IMR-90 (cell line): ENCODE data around the gene PRKAR1B. TPM values are rescaled to one million over a fixed set of nuclear protein-coding genes. Genes with fewer than 3 reads are reported as not detected.

ENCODE experiments used
- ATAC-seq: fragments of 200-7000 bp; cut with Tn5 transposase; 2 replicates; pipeline ENCODE4 v1.9.1; 2020; ENCODE audit warnings: low read depth, mild to moderate bottlenecking, moderate library complexity
- BruUV-seq: library from RNA; stranded (reverse); fragments of 400-500 nt; replicated peaks from 2 replicates; lab custom pipeline; 2021; lab: Mats Ljungman, UMichigan
- CTCF ChIA-PET: fragments of 300-600 bp; formaldehyde crosslinking; extraction: SDS; loops from one replicate; lab custom pipeline; 2021; ENCODE audit warnings: antibody characterized with exemption; lab: Yijun Ruan, JAX
- POLR2A ChIA-PET: fragments of 300-600 bp; sonication (Branson Sonifier 250); formaldehyde crosslinking; loops from one replicate; lab custom pipeline; 2022; ENCODE audit warnings: antibody characterized with exemption; ENCODE audit not compliant: unreplicated experiment; lab: Charles Lee
- DNase-seq: peaks from one replicate; pipeline ENCODE4 v3.0.0; 2013
- H2AFZ ChIP-seq: replicated peaks from 2 replicates; pipeline ENCODE3; 2013; ENCODE audit warnings: low read length, mild to moderate bottlenecking; ENCODE audit not compliant: poor library complexity
- H2AK5ac ChIP-seq: 2 replicates; pipeline ENCODE4 v1.6.1; 2013; ENCODE audit warnings: low read depth, low read length, inconsistent platforms
- H2AK9ac ChIP-seq: replicated peaks from 2 replicates; pipeline ENCODE3; 2013; ENCODE audit warnings: mild to moderate bottlenecking, low read depth, low read length, moderate library complexity; ENCODE audit not compliant: poor library complexity
- H2BK120ac ChIP-seq: 2 replicates; pipeline ENCODE4 v1.6.1; 2013; ENCODE audit warnings: low read depth, low read length, inconsistent platforms
- H2BK15ac ChIP-seq: 3 replicates; pipeline ENCODE4 v1.6.1; 2013; ENCODE audit warnings: low read depth, low read length, inconsistent platforms
- H2BK20ac ChIP-seq: 2 replicates; pipeline ENCODE4 v1.6.1; 2013; ENCODE audit warnings: low read depth, mild to moderate bottlenecking, inconsistent platforms, low read length, moderate library complexity
- H2BK5ac ChIP-seq: 2 replicates; pipeline ENCODE4 v1.6.1; 2013; ENCODE audit warnings: mild to moderate bottlenecking, low read depth, low read length, inconsistent platforms; ENCODE audit not compliant: poor library complexity, severe bottlenecking
- H3K14ac ChIP-seq: replicated peaks from 2 replicates; pipeline ENCODE4 v1.6.1; 2013; ENCODE audit warnings: low read depth, low read length, inconsistent platforms
- H3K18ac ChIP-seq: 2 replicates; pipeline ENCODE4 v1.6.1; 2013; ENCODE audit warnings: low read depth, low read length, control low read depth
- H3K23ac ChIP-seq: 2 replicates; pipeline ENCODE4 v1.6.1; 2013; ENCODE audit warnings: low read depth, low read length, inconsistent platforms
- H3K27ac ChIP-seq: 2 replicates; pipeline ENCODE4 v1.5.1; 2013; ENCODE audit warnings: mild to moderate bottlenecking, control low read depth, low read length; ENCODE audit not compliant: insufficient read depth
- H3K27me3 ChIP-seq: 2 replicates; pipeline ENCODE4 v1.6.1; 2013; ENCODE audit warnings: low read length; ENCODE audit not compliant: control insufficient read depth, insufficient read depth
- H3K36me3 ChIP-seq: 2 replicates; pipeline ENCODE4 v1.6.1; 2013; ENCODE audit warnings: low read length, mixed read lengths; ENCODE audit not compliant: control insufficient read depth, insufficient read depth
- H3K4ac ChIP-seq: 2 replicates; pipeline ENCODE4 v1.6.1; 2013; ENCODE audit warnings: low read depth, low read length, inconsistent platforms
- H3K4me1 ChIP-seq: 2 replicates; pipeline ENCODE4 v1.6.1; 2013; ENCODE audit warnings: low read length, mixed read lengths; ENCODE audit not compliant: control insufficient read depth, insufficient read depth
- H3K4me2 ChIP-seq: 2 replicates; pipeline ENCODE4 v1.6.1; 2013; ENCODE audit warnings: low read depth, mild to moderate bottlenecking, control low read depth, low read length, moderate library complexity
- H3K4me3 ChIP-seq: 2 replicates; pipeline ENCODE4 v1.5.1; 2013; ENCODE audit warnings: low read depth, mild to moderate bottlenecking, control low read depth, low read length, moderate library complexity; ENCODE audit not compliant: insufficient read depth
- H3K56ac ChIP-seq: 2 replicates; pipeline ENCODE4 v1.6.1; 2013; ENCODE audit warnings: low read length, inconsistent platforms; ENCODE audit not compliant: insufficient read depth; ENCODE audit errors: extremely low read depth
- H3K79me1 ChIP-seq, 2 experiments: 2 replicates each; pipeline ENCODE4 v1.6.1; 2013; ENCODE audit warnings: low read length in 2 of 2, inconsistent platforms in 1 of 2, low read depth in 1 of 2
- H3K9ac ChIP-seq: 2 replicates; pipeline ENCODE4 v1.6.1; 2013; ENCODE audit warnings: low read depth, low read length, control low read depth
- H3K9me1 ChIP-seq: 2 replicates; pipeline ENCODE4 v1.6.1; 2013; ENCODE audit warnings: low read length, inconsistent platforms; ENCODE audit not compliant: insufficient read depth
- H3K9me3 ChIP-seq: 2 replicates; pipeline ENCODE4 v1.6.1; 2013; ENCODE audit warnings: low read length; ENCODE audit not compliant: control insufficient read depth, insufficient read depth
- H4K20me1 ChIP-seq: 2 replicates; pipeline ENCODE4 v1.6.1; 2013; ENCODE audit warnings: low read length, inconsistent platforms; ENCODE audit not compliant: insufficient read depth
- H4K5ac ChIP-seq: 2 replicates; pipeline ENCODE4 v1.6.1; 2013; ENCODE audit warnings: mild to moderate bottlenecking, low read depth, low read length, control low read depth
- H4K8ac ChIP-seq, 2 experiments: 2 replicates each; pipeline ENCODE4 v1.6.1; 2013; ENCODE audit warnings: low read depth in 2 of 2, low read length in 2 of 2, control low read depth in 1 of 2, inconsistent platforms in 1 of 2
- H4K91ac ChIP-seq: 2 replicates; pipeline ENCODE4 v1.6.1; 2013; ENCODE audit warnings: low read depth, low read length, inconsistent platforms; ENCODE audit not compliant: insufficient read depth
- BHLHE40 ChIP-seq: fragments of 150-350 bp; IDR thresholded peaks from 2 replicates; pipeline ENCODE4 v1.6.1; 2016; ENCODE audit warnings: mild to moderate bottlenecking, low read depth, low read length
- CEBPB ChIP-seq: IDR thresholded peaks from 2 replicates; pipeline ENCODE4 v1.6.1; 2012; ENCODE audit warnings: low read depth, low read length, improper control_type of control experiment
- CHD1 ChIP-seq: IDR thresholded peaks from 2 replicates; pipeline ENCODE4 v1.6.1; 2012; ENCODE audit warnings: low read depth, low read length, improper control_type of control experiment
- CTCF ChIP-seq: conservative IDR thresholded peaks from 2 replicates; pipeline ENCODE4 v1.5.1; 2012; ENCODE audit warnings: mild to moderate bottlenecking, low read depth, low read length, improper control_type of control experiment
- ELK1 ChIP-seq: fragments of 150-350 bp; IDR thresholded peaks from 2 replicates; pipeline ENCODE4 v1.6.1; 2016; ENCODE audit warnings: low read depth, mild to moderate bottlenecking, low read length, moderate library complexity, borderline replicate concordance
- FOS ChIP-seq: fragments of 150-350 bp; IDR thresholded peaks from 2 replicates; pipeline ENCODE4 v1.6.1; 2016; ENCODE audit warnings: low read depth, low read length
- MAFK ChIP-seq: IDR thresholded peaks from 2 replicates; pipeline ENCODE4 v1.6.1; 2012; ENCODE audit warnings: low read depth, low read length, improper control_type of control experiment
- MAZ ChIP-seq: IDR thresholded peaks from 2 replicates; pipeline ENCODE4 v1.6.1; 2012; ENCODE audit warnings: low read depth, mild to moderate bottlenecking, low read length, improper control_type of control experiment, moderate library complexity, borderline replicate concordance
- MXI1 ChIP-seq: IDR thresholded peaks from 2 replicates; pipeline ENCODE4 v1.6.1; 2012; ENCODE audit warnings: low read depth, mild to moderate bottlenecking, low read length, moderate library complexity, borderline replicate concordance
- NFE2L2 ChIP-seq: fragments of 150-350 bp; IDR thresholded peaks from 2 replicates; pipeline ENCODE4 v1.6.1; 2016; ENCODE audit warnings: low read depth, mild to moderate bottlenecking, low read length
- POLR2A ChIP-seq: IDR thresholded peaks from 2 replicates; pipeline ENCODE4 v1.6.1; 2012; ENCODE audit warnings: mild to moderate bottlenecking, low read depth, low read length
- RAD21 ChIP-seq: IDR thresholded peaks from 2 replicates; pipeline ENCODE4 v1.6.1; 2012; ENCODE audit warnings: low read length, improper control_type of control experiment
- RCOR1 ChIP-seq: IDR thresholded peaks from 2 replicates; pipeline ENCODE4 v1.6.1; 2012; ENCODE audit warnings: mild to moderate bottlenecking, low read length, improper control_type of control experiment; ENCODE audit not compliant: insufficient replicate concordance
- RFX5 ChIP-seq: IDR thresholded peaks from 2 replicates; pipeline ENCODE4 v1.8.0; 2012; ENCODE audit warnings: low read depth, mild to moderate bottlenecking, low read length, moderate library complexity
- SMC3 ChIP-seq: fragments of 150-350 bp; IDR thresholded peaks from 2 replicates; pipeline ENCODE4 v1.6.1; 2016; ENCODE audit warnings: low read depth, mild to moderate bottlenecking, antibody characterized with exemption, low read length, moderate library complexity
- USF2 ChIP-seq: fragments of 150-350 bp; IDR thresholded peaks from 2 replicates; pipeline ENCODE4 v1.6.1; 2017; ENCODE audit warnings: mild to moderate bottlenecking, antibody characterized with exemption, low read length, low read depth
- WGBS, 2 experiments: methylation state at CpG; one replicate each; pipeline versions ENCODE4 v1.1.5 to v1.1.7; 2013; ENCODE audit warnings: missing lambda C conversion rate in 2 of 2; ENCODE audit not compliant: insufficient read length in 1 of 2; ENCODE audit errors: extremely low coverage in 2 of 2; 5-methylcytosine and 5-hydroxymethylcytosine counted together
- dilution Hi-C: fragments of 300-500 bp; cut with HindIII; formaldehyde crosslinking; loops from one replicate; pipeline ENCODE4 v1.14.3; 2018; ENCODE audit warnings: low sequenced_read_pairs; ENCODE audit not compliant: unreplicated experiment
- in situ Hi-C: fragments of 300-500 bp; cut with MboI; formaldehyde crosslinking; loops from 3 replicates; pipeline ENCODE4 v1.14.3; 2019; ENCODE audit warnings: low sequenced_read_pairs, inconsistent platforms, mixed read lengths
- intact Hi-C: fragments of 100-400 bp; cut with micrococcal nuclease; formaldehyde crosslinking; loops from 2 replicates; pipeline ENCODE4 v1.10.0; 2022
- polyA plus RNA-seq, 3 experiments: library from polyadenylated mRNA; depleted of rRNA; stranded (reverse); fragments of >200 nt; gene quantifications; 2 replicates each; pipeline ENCODE4 v1.2.3, GENCODE V29; 2012; ENCODE audit warnings: low replicate concordance in 1 of 3
- total RNA-seq: library from RNA; depleted of rRNA; stranded (reverse); fragments of >200 nt; gene quantifications from 2 replicates; pipeline ENCODE4 v1.2.3, GENCODE V29; 2012

PRKAR1B gene
- total and polyA plus RNA-seq, 2 of the 4 experiments (the other 2 are of a cell fraction), result 15.2 to 20.2 TPM

- Histone ChIP-seq H2BK120ac (no peak overlapping the region), H3K4ac (no peak overlapping the region), H3K18ac (no peak overlapping the region), H2BK5ac (no peak overlapping the region), H3K9ac (no peak overlapping the region), H3K4me1 (no peaks in the 10 kb centered on the region), H3K9me3 (peaks cover 8% of the 10 kb centered on the region; the same call in 1 of the 2 replicates), H3K9me1 (no peaks in the 10 kb centered on the region), H3K27me3 (no peaks in the 10 kb centered on the region), H3K14ac (no peak overlapping the region), H2AFZ (no peak overlapping the region), H2AK9ac (no peak overlapping the region), H4K20me1 (no peaks in the 10 kb centered on the region), H3K4me3 (no peak overlapping the region), H2BK20ac (no peak overlapping the region), H3K56ac (no peak overlapping the region), H3K79me1 (no peaks in the 10 kb centered on the region), H2BK15ac (no peak overlapping the region), H3K27ac (no peak overlapping the region), H3K4me2 (no peak overlapping the region), H3K36me3 (peaks cover 4% of the 10 kb centered on the region), H4K91ac (no peak overlapping the region), H4K5ac (no peak overlapping the region), H4K8ac (no peak overlapping the region), H2AK5ac (no peak overlapping the region), H3K23ac (no peak overlapping the region)
- no peak for TF ChIP-seq FOS
- no peak for TF ChIP-seq MAZ
- TF ChIP-seq SMC3, result no peak
- TF ChIP-seq CEBPB, result no peak
- TF ChIP-seq BHLHE40, result no peak
- no peak for TF ChIP-seq MAFK
- no peak for TF ChIP-seq MXI1
- no peak for TF ChIP-seq RAD21
- TF ChIP-seq USF2, result no peak
- no peak for TF ChIP-seq POLR2A
- no peak for TF ChIP-seq RCOR1
- TF ChIP-seq CHD1, result no peak
- no peak for TF ChIP-seq RFX5
- no peak for TF ChIP-seq CTCF
- TF ChIP-seq NFE2L2, result no peak
- no peak for TF ChIP-seq ELK1
- POLR2A ChIA-PET, result no interaction called here
- DNase-seq, result no peak
- CTCF ChIA-PET, result no interaction called here
- no TSS peak for BruUV-seq
- 98% methylated on average over 16 of the region's 25 CpGs; no CpG with 5 or more reads in 1 of the 2 experiments for WGBS, 2 experiments
- dilution Hi-C loops (no loop called here), in situ Hi-C loops (no loop called here), intact Hi-C loops (no loop called here)
- ATAC-seq, result no peak
These were observed 46.5 kb downstream of the PRKAR1B start for GRCh38 chr7:680411-681127.
